Measurements from ENCODE around the gene DDAH2. TPM values are rescaled to one million over a fixed set of nuclear protein-coding genes. Genes with fewer than 3 reads are reported as not detected.

Gene DDAH2
- total RNA-seq, 1 donor: 35.2 TPM

Small RNAs within 50 kb of the gene (small RNA-seq; reads per million reads assigned to genes)
- gene LY6G6D (not detected), gene MIR4646 (not detected), gene MSH5-SAPCD1 (not detected), gene RF00019 (not detected), gene RNU6-850P (not detected), gene SAPCD1 (not detected)

Other genes with a start within 250 kb of the DDAH2 start
- gene MICB, start 231.2 kb downstream of the DDAH2 start, total RNA-seq: 22.5 and 33.1 TPM in 2 replicates
- gene MCCD1, start 200.3 kb downstream of the DDAH2 start, total RNA-seq: not detected in 2 replicates
- gene DDX39B, start 187.3 kb downstream of the DDAH2 start, total RNA-seq: 455 and 468 TPM in 2 replicates
- gene ATP6V1G2, start 182.7 kb downstream of the DDAH2 start, total RNA-seq: 0.50 and 0.53 TPM in 2 replicates
- 17.1 and 19.1 TPM in 2 replicates for gene NFKBIL1, start 181.7 kb downstream of the DDAH2 start, total RNA-seq
- not detected in 2 replicates for gene LTA, start 157.0 kb downstream of the DDAH2 start, total RNA-seq
- not detected in 2 replicates for gene TNF, start 153.7 kb downstream of the DDAH2 start, total RNA-seq
- gene LTB, start 146.9 kb downstream of the DDAH2 start, total RNA-seq: 0.80 and 1.2 TPM in 2 replicates
- 0.29 and 0.40 TPM in 2 replicates for gene LST1, start 143.0 kb downstream of the DDAH2 start, total RNA-seq
- gene NCR3, start 136.3 kb downstream of the DDAH2 start, total RNA-seq: not detected in 2 replicates
- not detected in 2 replicates for gene AIF1, start 114.1 kb downstream of the DDAH2 start, total RNA-seq
- 84.0 and 112 TPM in 2 replicates for gene PRRC2A, start 108.6 kb downstream of the DDAH2 start, total RNA-seq
- gene BAG6, start 76.6 kb downstream of the DDAH2 start, total RNA-seq: 149 and 209 TPM in 2 replicates
- gene APOM, start 73.4 kb downstream of the DDAH2 start, total RNA-seq: 0.29 TPM in 1 of 2 replicates, not detected in the other
- 11.8 and 12.0 TPM in 2 replicates for gene C6orf47, start 68.5 kb downstream of the DDAH2 start, total RNA-seq
- gene GPANK1, start 64.3 kb downstream of the DDAH2 start, total RNA-seq: 11.8 and 15.4 TPM in 2 replicates
- 178 and 196 TPM in 2 replicates for gene CSNK2B, start 63.2 kb downstream of the DDAH2 start, total RNA-seq
- 5.7 and 7.2 TPM in 2 replicates for gene LY6G5B, start 59.3 kb downstream of the DDAH2 start, total RNA-seq
- gene LY6G5C, start 48.2 kb downstream of the DDAH2 start, total RNA-seq: 1.3 and 1.6 TPM in 2 replicates
- 26.7 and 30.5 TPM in 2 replicates for gene ABHD16A, start 26.0 kb downstream of the DDAH2 start, total RNA-seq
- gene LY6G6F, start 22.4 kb downstream of the DDAH2 start, total RNA-seq: not detected in 2 replicates
- gene LY6G6D, start 14.0 kb downstream of the DDAH2 start, total RNA-seq: not detected in 2 replicates
- not detected in 2 replicates for gene LY6G6C, start 7.6 kb downstream of the DDAH2 start, total RNA-seq
- gene MPIG6B, start 5.9 kb downstream of the DDAH2 start, total RNA-seq: not detected in 2 replicates
- gene CLIC1, start 7.2 kb upstream of the DDAH2 start, total RNA-seq: 650 and 798 TPM in 2 replicates
- gene MSH5, start 10.7 kb upstream of the DDAH2 start, total RNA-seq: 18.6 and 30.9 TPM in 2 replicates
- 0.66 and 1.6 TPM in 2 replicates for gene SAPCD1, start 33.4 kb upstream of the DDAH2 start, total RNA-seq
- gene VWA7, start 48.0 kb upstream of the DDAH2 start, total RNA-seq: 0.27 and 0.29 TPM in 2 replicates
- gene VARS1, start 66.5 kb upstream of the DDAH2 start, total RNA-seq: 80.2 and 96.9 TPM in 2 replicates
- gene LSM2, start 77.7 kb upstream of the DDAH2 start, total RNA-seq: 51.3 and 55.1 TPM in 2 replicates
- 0.40 and 0.57 TPM in 2 replicates for gene HSPA1L, start 86.0 kb upstream of the DDAH2 start, total RNA-seq
- 35.1 and 75.0 TPM in 2 replicates for gene HSPA1A, start 86.2 kb upstream of the DDAH2 start, total RNA-seq
- 26.1 and 97.3 TPM in 2 replicates for gene HSPA1B, start 98.4 kb upstream of the DDAH2 start, total RNA-seq
- gene NEU1, start 133.5 kb upstream of the DDAH2 start, total RNA-seq: 43.5 and 45.3 TPM in 2 replicates
- 0.13 and 0.65 TPM in 2 replicates for gene SLC44A4, start 149.7 kb upstream of the DDAH2 start, total RNA-seq
- 34.0 and 40.5 TPM in 2 replicates for gene EHMT2, start 168.4 kb upstream of the DDAH2 start, total RNA-seq
- gene ZBTB12, start 172.8 kb upstream of the DDAH2 start, total RNA-seq: 1.1 and 1.3 TPM in 2 replicates
- not detected in 2 replicates for gene C2, start 198.4 kb upstream of the DDAH2 start, total RNA-seq
- 1.3 TPM in 2 replicates for gene CFB, start 216.8 kb upstream of the DDAH2 start, total RNA-seq
- 99.7 and 101 TPM in 2 replicates for gene NELFE, start 229.7 kb upstream of the DDAH2 start, total RNA-seq
- 38.3 and 43.7 TPM in 2 replicates for gene SKIC2, start 229.9 kb upstream of the DDAH2 start, total RNA-seq
- gene DXO, start 242.8 kb upstream of the DDAH2 start, total RNA-seq: 13.2 and 14.2 TPM in 2 replicates

All from thoracic aorta endothelial cell (primary cell).